GM12878 (cell line): ENCODE results near the gene PCSK5. TPM values are rescaled to one million over a fixed set of nuclear protein-coding genes. Genes with fewer than 3 reads are reported as not detected.

ENCODE experiments used
- ATAC-seq: fragments of 200-7000 bp; cut with Tn5 transposase; 3 replicates; pipeline ENCODE4 v1.9.1; 2020; ENCODE audit warnings: mild to moderate bottlenecking, moderate library complexity
- BruUV-seq: library from RNA; stranded (reverse); fragments of 400-500 nt; replicated peaks from 2 replicates; lab custom pipeline; 2021; lab: Mats Ljungman, UMichigan
- CTCF ChIA-PET: fragments of 300-600 bp; sonication (Branson Sonifier 250); formaldehyde crosslinking; extraction: SDS; loops from one replicate; lab custom pipeline; 2021; ENCODE audit warnings: inconsistent platforms; lab: Yijun Ruan, JAX
- POLR2A ChIA-PET: fragments of 350-600 bp; formaldehyde crosslinking; extraction: SDS; loops from one replicate; lab custom pipeline; 2021; ENCODE audit warnings: inconsistent platforms; lab: Charles Lee
- RAD21 ChIA-PET: fragments of 300-600 bp; sonication (Branson Sonifier 250); formaldehyde crosslinking; loops from one replicate; lab custom pipeline; 2023; ENCODE audit warnings: antibody characterized with exemption; ENCODE audit not compliant: unreplicated experiment; lab: Charles Lee
- SMC1A ChIA-PET: fragments of 300-600 bp; sonication (Branson Sonifier 250); formaldehyde crosslinking; loops from one replicate; lab custom pipeline; 2023; ENCODE audit not compliant: unreplicated experiment, uncharacterized antibody; lab: Charles Lee
- DNase-seq: peaks from one replicate; pipeline ENCODE4 v3.0.0-alpha.2; 2011; ENCODE audit warnings: low read depth, low spot score
- FAIRE-seq: peaks from 3 replicates; lab custom pipeline; 2011; peaks lifted over from hg19 to GRCh38; lab: Jason Lieb, UNC
- H2AFZ ChIP-seq: 2 replicates; pipeline ENCODE4 v1.6.0; 2011; ENCODE audit warnings: low read depth, low read length, control low read depth; ENCODE audit not compliant: control insufficient read depth
- H3K27ac ChIP-seq: 2 replicates; pipeline ENCODE4 v1.5.1; 2011; ENCODE audit warnings: control low read depth; ENCODE audit not compliant: control insufficient read depth, insufficient read depth
- H3K27me3 ChIP-seq, 2 experiments: replicated peaks in 1 of 2; 2 replicates each; pipeline versions ENCODE4 v1.6.0 to v1.6.1; 2011; ENCODE audit warnings: low read length in 1 of 2; ENCODE audit not compliant: control insufficient read depth in 2 of 2, insufficient read depth in 2 of 2
- H3K36me3 ChIP-seq, 2 experiments: 2 replicates each; pipeline ENCODE4 v1.5.1; 2011; ENCODE audit warnings: low read length in 1 of 2; ENCODE audit not compliant: control insufficient read depth in 2 of 2, insufficient read depth in 2 of 2
- H3K4me1 ChIP-seq: 2 replicates; pipeline ENCODE4 v1.6.1; 2011; ENCODE audit warnings: mild to moderate bottlenecking, low read length, moderate library complexity, mixed read lengths; ENCODE audit not compliant: control insufficient read depth, insufficient read depth
- H3K4me2 ChIP-seq: 2 replicates; pipeline ENCODE4 v1.6.0; 2011; ENCODE audit warnings: control low read depth; ENCODE audit not compliant: control insufficient read depth, insufficient read depth
- H3K4me3 ChIP-seq: fragments of 200-600 bp; sonication (generic); 2 replicates; pipeline ENCODE4 v1.5.1; 2016
- H3K79me2 ChIP-seq: 2 replicates; pipeline ENCODE4 v1.6.0; 2011; ENCODE audit warnings: low read length; ENCODE audit not compliant: control insufficient read depth, insufficient read depth
- H3K9ac ChIP-seq: 2 replicates; pipeline ENCODE4 v1.8.0; 2011; ENCODE audit warnings: low read length, control low read depth, mixed read lengths; ENCODE audit not compliant: control insufficient read depth, insufficient read depth
- H3K9me3 ChIP-seq: replicated peaks from 3 replicates; pipeline ENCODE4 v1.5.1; 2011; ENCODE audit warnings: mild to moderate bottlenecking, low read length; ENCODE audit not compliant: control insufficient read depth, insufficient read depth
- H4K20me1 ChIP-seq: 2 replicates; pipeline ENCODE4 v1.6.0; 2011; ENCODE audit not compliant: control insufficient read depth, insufficient read depth
- BRCA1 ChIP-seq: IDR thresholded peaks from 2 replicates; pipeline ENCODE4 v1.6.1; 2011; ENCODE audit warnings: low read depth, low read length, improper control_type of control experiment
- ETV6 ChIP-seq, 2 experiments: fragments of 450-650 bp in 1 of 2; IDR thresholded peaks in 1 of 2; conservative IDR thresholded peaks in 1 of 2; 2 replicates each; pipeline ENCODE4 v1.6.1; 2014; ENCODE audit warnings: antibody characterized with exemption in 1 of 2, borderline replicate concordance in 1 of 2, low read depth in 1 of 2, mild to moderate bottlenecking in 1 of 2, moderate library complexity in 1 of 2
- GATAD2B ChIP-seq: fragments of 450-650 bp; conservative IDR thresholded peaks from 2 replicates; pipeline ENCODE4 v1.6.1; 2017; ENCODE audit warnings: low read depth, mild to moderate bottlenecking, moderate library complexity
- HDGF ChIP-seq: fragments of 450-650 bp; IDR thresholded peaks from 2 replicates; pipeline ENCODE4 v1.6.1; 2016; ENCODE audit warnings: antibody characterized with exemption
- KLF5 ChIP-seq: fragments of 450-650 bp; IDR thresholded peaks from 2 replicates; pipeline ENCODE4 v1.6.1; 2014; ENCODE audit warnings: mild to moderate bottlenecking; ENCODE audit not compliant: partially characterized antibody
- SUPT20H ChIP-seq: IDR thresholded peaks from 2 replicates; pipeline ENCODE4 v1.6.1; 2011; ENCODE audit warnings: low read depth, mild to moderate bottlenecking, low read length, moderate library complexity, borderline replicate concordance; ENCODE audit not compliant: control insufficient read depth
- YY1 ChIP-seq: IDR thresholded peaks from 2 replicates; pipeline ENCODE4 v1.6.1; 2011; ENCODE audit warnings: low read depth, mild to moderate bottlenecking, low read length
- ZZZ3 ChIP-seq: IDR thresholded peaks from 2 replicates; pipeline ENCODE4 v1.6.1; 2011; ENCODE audit warnings: low read depth; ENCODE audit not compliant: control insufficient read depth, insufficient read length
- WGBS: methylation state at CpG from one replicate; pipeline ENCODE4 v1.1.6; 2016; ENCODE audit warnings: low lambda C conversion rate; ENCODE audit not compliant: insufficient replicate concordance, insufficient coverage; ENCODE audit errors: missing lambda C conversion rate; 5-methylcytosine and 5-hydroxymethylcytosine counted together
- in situ Hi-C: fragments of 300-500 bp; cut with MboI; formaldehyde crosslinking; loops from 9 replicates; pipeline ENCODE4 v1.14.3; 2018; ENCODE audit warnings: mixed read lengths
- intact Hi-C: fragments of 100-400 bp; cut with micrococcal nuclease; formaldehyde crosslinking; loops from one replicate; pipeline ENCODE4 v1.14.2; 2022; ENCODE audit not compliant: unreplicated experiment
- polyA plus RNA-seq, 11 experiments: library from polyadenylated mRNA; depleted of rRNA in 4 of 11; unstranded in 6 of 11; stranded (reverse) in 5 of 11; fragments of >200 nt; fragmentation: Nextera tagmentation in 4 of 11; fragmentation: Illumina TruSeq in 1 of 11; extraction: Ambion mirVana in 4 of 11; extraction: Trizol in 1 of 11; gene quantifications; 1 replicate in 1 of 11; 2 replicates in 10 of 11; pipeline versions ENCODE4 v1.2.1 to v1.2.3, GENCODE V29; 2011 to 2016; ENCODE audit warnings: inconsistent platforms in 2 of 11, missing spikeins in 2 of 11, low read depth in 1 of 11
- total RNA-seq, 4 experiments: library from RNA; depleted of rRNA in 3 of 4; stranded (reverse); fragments of >200 nt in 3 of 4; fragmentation: Illumina TruSeq in 1 of 4; extraction: Trizol in 1 of 4; gene quantifications; 2 replicates each; pipeline versions ENCODE4 v1.2.1 to v1.2.3, GENCODE V29; 2013 to 2021
- TF ChIP-seq, protein P1 (sequence below): fragments of 450-650 bp; IDR thresholded peaks from 2 replicates; pipeline ENCODE4 v1.6.1; 2016; ENCODE audit warnings: mild to moderate bottlenecking
- TF ChIP-seq, protein P2 (sequence below): fragments of 450-650 bp; IDR thresholded peaks from 2 replicates; pipeline ENCODE4 v1.6.1; 2018; ENCODE audit warnings: borderline replicate concordance, mild to moderate bottlenecking; ENCODE audit not compliant: partially characterized antibody
- TF ChIP-seq, protein P3 (sequence below): fragments of 450-650 bp; IDR thresholded peaks from 2 replicates; pipeline ENCODE4 v1.6.1; 2017; ENCODE audit warnings: mild to moderate bottlenecking, low read depth, inconsistent platforms; ENCODE audit not compliant: poor library complexity, severe bottlenecking

PCSK5 gene
- total and polyA plus RNA-seq, 10 of the 15 experiments (the other 5 are each of a cell fraction or from before 2014, with no cell fraction given), result 0.01 to 0.13 (median 0.04) TPM; not detected in 3

DNA sequence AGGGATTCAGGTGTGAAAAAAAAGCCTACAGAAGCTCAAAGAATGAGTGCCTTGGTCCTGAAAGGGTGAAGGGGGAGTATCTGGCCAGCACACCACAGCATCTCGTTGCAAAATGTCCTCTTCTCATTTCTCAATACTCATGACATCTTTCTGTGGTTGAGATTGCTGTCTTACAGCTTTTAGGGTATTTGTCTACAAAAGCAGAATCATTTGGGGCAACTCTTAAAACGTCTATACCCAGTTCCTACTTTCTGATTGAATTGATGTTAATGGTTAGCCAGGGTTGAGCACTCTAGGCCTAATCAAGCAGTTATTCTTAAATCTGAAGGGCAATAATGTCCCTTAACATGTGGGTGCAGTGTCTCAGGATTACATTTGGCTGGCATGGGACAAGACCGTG lies 21.2 kb upstream of the PCSK5 start:
- Histone ChIP-seq H3K9me3 (no peaks in the 10 kb centered on the region), H4K20me1 (no peaks in the 10 kb centered on the region), H3K27ac (no peak overlapping the region), H3K36me3 (no peaks in the 10 kb centered on the region), H3K4me3 (no peak overlapping the region), H2AFZ (no peak overlapping the region), H3K27me3 (no peaks in the 10 kb centered on the region; a peak in 1 of 4 replicates), H3K4me1 (no peaks in the 10 kb centered on the region), H3K79me2 (no peaks in the 10 kb centered on the region), H3K9ac (no peak overlapping the region), H3K4me2 (no peak overlapping the region)
- RAD21 ChIA-PET, result no interaction called here
- in situ Hi-C loops (no loop called here), intact Hi-C loops (loop anchor here (5.0 to 10.0 kb wide), 3 partner anchors 374 to 672 kb away; no protein-coding TSS in a partner anchor)
- CTCF ChIA-PET, result interaction anchor here (0.6 to 1.4 kb wide), 3 partner anchors 11 to 570 kb away, joined by 3 to 4 read pairs (median 4); no protein-coding TSS in a partner anchor
- no TSS peak for BruUV-seq
- POLR2A ChIA-PET, result no interaction called here
- no peak for FAIRE-seq
- ATAC-seq, result peak; percentile 55
- 0% methylated on average over 3 of the region's 3 CpGs for WGBS
- TF ChIP-seq ETV6 (conservative IDR thresholded peaks at IDR 0.05 in 1 of 2, IDR thresholded peaks at IDR 0.05 in 1 of 2; ENCODE audit: borderline replicate concordance in 1 of 2, low read depth in 1 of 2), result no peak
- TF ChIP-seq, protein P1, sequence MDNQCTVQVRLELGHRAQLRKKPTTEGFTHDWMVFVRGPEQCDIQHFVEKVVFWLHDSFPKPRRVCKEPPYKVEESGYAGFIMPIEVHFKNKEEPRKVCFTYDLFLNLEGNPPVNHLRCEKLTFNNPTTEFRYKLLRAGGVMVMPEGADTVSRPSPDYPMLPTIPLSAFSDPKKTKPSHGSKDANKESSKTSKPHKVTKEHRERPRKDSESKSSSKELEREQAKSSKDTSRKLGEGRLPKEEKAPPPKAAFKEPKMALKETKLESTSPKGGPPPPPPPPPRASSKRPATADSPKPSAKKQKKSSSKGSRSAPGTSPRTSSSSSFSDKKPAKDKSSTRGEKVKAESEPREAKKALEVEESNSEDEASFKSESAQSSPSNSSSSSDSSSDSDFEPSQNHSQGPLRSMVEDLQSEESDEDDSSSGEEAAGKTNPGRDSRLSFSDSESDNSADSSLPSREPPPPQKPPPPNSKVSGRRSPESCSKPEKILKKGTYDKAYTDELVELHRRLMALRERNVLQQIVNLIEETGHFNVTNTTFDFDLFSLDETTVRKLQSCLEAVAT, result no peak
- TF ChIP-seq YY1, result no peak
- TF ChIP-seq BRCA1, result no peak
- no peak for TF ChIP-seq GATAD2B
- TF ChIP-seq, protein P2, sequence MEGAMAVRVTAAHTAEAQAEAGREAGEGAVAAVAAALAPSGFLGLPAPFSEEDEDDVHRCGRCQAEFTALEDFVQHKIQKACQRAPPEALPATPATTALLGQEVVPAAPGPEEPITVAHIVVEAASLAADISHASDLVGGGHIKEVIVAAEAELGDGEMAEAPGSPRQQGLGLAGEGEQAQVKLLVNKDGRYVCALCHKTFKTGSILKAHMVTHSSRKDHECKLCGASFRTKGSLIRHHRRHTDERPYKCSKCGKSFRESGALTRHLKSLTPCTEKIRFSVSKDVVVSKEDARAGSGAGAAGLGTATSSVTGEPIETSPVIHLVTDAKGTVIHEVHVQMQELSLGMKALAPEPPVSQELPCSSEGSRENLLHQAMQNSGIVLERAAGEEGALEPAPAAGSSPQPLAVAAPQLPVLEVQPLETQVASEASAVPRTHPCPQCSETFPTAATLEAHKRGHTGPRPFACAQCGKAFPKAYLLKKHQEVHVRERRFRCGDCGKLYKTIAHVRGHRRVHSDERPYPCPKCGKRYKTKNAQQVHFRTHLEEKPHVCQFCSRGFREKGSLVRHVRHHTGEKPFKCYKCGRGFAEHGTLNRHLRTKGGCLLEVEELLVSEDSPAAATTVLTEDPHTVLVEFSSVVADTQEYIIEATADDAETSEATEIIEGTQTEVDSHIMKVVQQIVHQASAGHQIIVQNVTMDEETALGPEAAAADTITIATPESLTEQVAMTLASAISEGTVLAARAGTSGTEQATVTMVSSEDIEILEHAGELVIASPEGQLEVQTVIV, result no peak
- TF ChIP-seq ZZZ3, result no peak
- TF ChIP-seq SUPT20H, result no peak
- TF ChIP-seq, protein P3, sequence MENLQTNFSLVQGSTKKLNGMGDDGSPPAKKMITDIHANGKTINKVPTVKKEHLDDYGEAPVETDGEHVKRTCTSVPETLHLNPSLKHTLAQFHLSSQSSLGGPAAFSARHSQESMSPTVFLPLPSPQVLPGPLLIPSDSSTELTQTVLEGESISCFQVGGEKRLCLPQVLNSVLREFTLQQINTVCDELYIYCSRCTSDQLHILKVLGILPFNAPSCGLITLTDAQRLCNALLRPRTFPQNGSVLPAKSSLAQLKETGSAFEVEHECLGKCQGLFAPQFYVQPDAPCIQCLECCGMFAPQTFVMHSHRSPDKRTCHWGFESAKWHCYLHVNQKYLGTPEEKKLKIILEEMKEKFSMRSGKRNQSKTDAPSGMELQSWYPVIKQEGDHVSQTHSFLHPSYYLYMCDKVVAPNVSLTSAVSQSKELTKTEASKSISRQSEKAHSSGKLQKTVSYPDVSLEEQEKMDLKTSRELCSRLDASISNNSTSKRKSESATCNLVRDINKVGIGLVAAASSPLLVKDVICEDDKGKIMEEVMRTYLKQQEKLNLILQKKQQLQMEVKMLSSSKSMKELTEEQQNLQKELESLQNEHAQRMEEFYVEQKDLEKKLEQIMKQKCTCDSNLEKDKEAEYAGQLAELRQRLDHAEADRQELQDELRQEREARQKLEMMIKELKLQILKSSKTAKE, result no peak
- no peak for TF ChIP-seq KLF5
- no peak for TF ChIP-seq HDGF
- DNase-seq, result no peak
- SMC1A ChIA-PET, result no interaction called here
